GM19023 (cell line): ENCODE results near the gene GNB5.
"Not testable (repeated sequence)": the region's sequence is repeated elsewhere in the genome, so short reads cannot be mapped to it uniquely, and the experiment has no call there.

Source experiments
- ATAC-seq: cut with Tn5 transposase; IDR thresholded peaks from one replicate; pipeline ENCODE4 v1.9.1; 2021; ENCODE audit warnings: mild to moderate bottlenecking, moderate library complexity; ENCODE audit not compliant: unreplicated experiment

GNB5 gene

DNA sequence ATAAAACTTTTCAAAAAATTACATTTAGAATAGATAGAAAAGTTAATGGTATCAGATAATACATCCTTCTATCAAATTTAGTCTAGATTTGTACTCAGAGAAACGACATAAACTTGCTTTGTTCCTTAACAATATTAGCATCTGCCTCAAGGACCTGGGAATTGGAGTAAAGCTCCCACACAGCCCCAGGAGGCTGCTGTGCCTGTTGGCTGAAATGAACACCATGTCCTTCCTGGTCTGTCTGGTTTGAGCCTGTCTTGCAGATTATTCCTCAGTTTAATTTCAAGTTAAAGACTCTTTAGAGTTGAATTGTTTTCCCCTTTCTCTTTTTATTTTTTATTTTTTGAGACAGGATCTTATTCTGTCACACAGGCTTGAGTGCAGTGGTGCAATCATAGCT, 19.4 kb downstream of the GNB5 start:
- ATAC-seq, result no peak

DNA sequence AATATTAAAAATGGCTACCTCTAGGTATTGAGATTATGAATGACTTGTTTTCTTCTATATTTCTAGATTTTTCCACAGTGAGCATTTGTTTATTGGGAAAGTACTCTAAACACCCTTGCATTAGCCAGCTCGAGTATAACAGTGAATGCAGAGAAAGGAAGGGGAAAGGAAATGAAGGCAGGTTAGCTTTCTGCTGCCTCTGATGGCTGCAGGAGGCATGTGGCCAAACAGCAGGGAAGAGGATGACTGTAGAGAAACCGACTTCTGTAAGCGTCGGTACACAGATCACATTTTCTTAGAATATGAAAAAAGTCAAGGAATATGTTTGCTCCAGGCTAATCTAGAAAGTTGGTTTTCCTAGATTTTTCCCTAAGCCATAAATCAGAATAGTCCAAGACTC, 19.8 kb downstream of the GNB5 start:
- ATAC-seq, result no peak

DNA sequence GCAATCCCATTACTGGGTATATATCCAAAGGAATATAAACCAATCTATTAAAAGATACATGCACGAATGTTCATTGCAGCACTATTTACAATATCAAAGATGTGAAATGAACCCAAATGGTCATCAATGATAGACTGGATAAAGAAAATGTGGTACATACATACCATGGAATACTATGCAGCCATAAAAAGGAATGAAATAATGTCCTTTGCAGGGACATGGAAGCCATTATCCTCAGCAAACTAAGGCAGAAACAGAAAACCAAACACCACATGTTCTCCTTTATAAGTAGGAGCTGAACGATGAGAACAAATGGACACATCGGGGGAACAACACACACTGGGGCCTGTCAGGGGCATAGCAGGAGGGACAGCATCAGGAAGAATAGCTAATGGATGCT, 21.0 kb downstream of the GNB5 start:
- not testable (repeated sequence) for ATAC-seq

DNA sequence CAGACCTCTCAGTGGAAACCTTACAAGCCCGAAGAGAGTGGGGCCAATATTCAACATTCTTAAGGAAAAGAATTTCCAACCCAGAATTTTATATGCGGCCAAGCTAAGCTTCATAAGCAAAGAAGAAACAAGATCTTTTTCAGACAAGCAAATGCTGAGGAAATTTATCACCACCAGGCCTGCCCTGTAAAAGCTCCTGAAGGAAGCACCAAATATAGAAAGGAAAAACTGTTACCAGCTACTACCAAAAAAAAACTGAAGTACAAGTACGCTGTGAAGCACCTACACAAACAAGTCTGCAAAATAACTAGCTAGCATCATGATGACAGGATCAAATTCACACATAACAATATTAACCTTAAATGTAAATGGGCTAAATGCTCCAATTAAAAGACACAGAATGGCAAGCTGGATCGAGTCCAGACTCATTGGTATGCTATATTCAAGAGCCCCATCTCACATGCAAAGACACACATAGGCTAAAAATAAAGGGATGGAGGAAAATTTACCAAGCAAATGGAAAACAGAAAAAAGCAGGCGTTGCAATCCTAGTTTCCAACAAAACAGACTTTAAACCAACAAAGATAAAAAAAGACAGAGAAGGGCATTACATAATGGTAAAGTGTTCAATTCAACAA, 25.6 kb downstream of the GNB5 start:
- not testable (repeated sequence) for ATAC-seq

DNA sequence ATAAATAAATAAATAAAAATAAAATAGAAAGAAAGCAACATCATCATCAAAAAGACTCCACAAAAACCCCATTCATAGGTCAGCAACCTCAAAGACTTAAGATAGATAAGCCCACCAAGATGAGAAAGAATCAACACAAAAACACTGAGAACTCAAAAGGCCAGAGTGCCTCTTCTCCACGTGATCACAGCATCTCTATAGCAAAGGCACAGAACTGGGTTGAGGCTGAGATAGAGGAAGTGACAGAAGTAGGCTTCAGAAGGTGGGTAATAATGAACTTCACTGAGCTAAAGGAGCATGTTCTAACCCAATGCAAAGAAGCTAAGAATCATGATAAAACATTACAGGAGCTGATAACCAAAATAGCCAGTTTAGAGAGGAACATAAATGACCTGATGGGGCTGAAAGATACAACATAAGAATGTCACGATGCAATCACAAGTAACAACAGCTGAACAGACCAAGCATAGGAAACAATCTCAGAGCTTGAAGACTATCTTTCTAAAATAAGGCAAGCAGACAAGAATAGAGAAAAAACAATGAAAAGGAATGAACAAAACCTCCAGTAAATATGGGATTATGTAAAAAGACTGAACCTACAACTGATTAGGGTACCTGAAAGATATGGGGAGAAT, 26.4 kb downstream of the GNB5 start:
- ATAC-seq, result no peak

DNA sequence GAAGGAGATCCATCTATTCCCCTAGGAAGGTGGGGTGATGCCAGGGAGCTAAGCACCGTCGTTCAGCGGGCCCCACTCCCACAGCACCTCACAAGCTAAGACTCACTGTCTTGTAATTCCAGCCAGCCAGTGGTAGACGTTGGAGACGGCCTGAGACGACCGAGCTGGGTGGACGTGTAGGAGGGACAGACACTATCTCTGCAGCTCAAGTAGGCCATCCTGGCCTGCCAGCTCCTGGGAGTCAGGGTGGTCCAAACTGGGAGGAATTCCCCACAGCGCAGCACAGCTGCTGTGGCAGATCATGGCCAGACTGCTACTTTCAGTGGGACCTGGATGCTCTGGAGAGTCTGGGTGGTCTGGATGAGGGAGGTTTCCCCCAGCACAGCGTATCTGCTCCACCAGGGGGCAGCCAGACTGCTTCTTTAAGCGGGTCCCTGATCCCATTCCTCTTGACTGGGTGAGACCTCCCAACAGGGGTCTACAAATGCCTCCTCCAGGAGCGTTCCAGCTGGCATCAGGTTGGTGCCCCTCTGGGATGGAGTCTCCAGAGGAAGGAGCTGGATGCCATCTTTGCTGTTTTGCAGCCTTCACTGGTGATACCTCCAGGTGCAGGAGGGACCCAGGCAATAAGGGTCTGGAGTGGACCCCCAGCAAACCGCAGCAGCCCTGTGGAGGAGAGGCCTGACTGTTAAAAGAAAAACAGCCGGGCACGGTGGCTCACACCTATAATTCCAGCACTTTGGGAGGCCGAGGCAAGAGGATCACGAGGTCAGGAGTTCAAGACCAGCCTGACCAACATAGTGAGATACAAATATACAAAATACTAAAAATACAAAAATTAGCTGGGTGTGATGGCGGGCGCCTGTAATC, 27.6 kb downstream of the GNB5 start:
- no peak for ATAC-seq

DNA sequence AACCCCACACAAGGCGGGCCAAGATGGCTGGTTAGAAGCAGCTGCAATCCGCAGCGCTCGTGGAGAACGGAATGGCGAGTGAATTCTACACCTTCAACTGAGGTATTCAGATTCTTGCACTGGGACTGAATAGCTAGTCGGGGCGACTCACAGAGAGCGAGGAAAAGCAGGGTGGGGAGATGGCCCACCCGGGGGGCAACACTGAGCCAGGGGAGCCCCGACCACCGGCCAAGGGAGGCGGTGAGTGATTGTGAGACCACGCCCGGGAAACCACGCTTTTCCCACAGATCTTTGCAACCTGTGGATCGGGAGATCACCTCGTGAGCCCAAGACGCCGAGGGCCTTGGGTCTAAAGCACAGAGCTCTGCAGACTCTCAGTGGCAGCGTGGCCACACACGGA, 28.3 kb downstream of the GNB5 start:
- ATAC-seq, result no peak

DNA sequence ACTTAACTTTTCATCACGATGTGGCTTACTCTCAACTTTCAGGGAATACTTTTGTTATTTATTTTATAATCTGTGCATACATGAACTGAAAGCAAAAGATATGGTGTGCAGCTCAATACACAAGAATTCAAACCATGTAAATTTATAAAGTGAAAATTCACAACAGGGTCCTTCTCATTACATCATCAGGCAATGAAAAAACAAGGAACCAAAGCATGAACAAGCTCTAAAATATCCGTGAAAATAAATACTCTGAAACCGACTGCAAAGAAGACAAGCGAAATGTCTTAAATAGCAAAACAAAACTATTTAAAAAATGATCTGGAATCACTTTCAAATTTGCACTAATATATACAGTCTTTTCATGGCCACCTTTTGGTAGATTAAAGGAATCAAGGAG, 28.9 kb downstream of the GNB5 start:
- no peak for ATAC-seq

DNA sequence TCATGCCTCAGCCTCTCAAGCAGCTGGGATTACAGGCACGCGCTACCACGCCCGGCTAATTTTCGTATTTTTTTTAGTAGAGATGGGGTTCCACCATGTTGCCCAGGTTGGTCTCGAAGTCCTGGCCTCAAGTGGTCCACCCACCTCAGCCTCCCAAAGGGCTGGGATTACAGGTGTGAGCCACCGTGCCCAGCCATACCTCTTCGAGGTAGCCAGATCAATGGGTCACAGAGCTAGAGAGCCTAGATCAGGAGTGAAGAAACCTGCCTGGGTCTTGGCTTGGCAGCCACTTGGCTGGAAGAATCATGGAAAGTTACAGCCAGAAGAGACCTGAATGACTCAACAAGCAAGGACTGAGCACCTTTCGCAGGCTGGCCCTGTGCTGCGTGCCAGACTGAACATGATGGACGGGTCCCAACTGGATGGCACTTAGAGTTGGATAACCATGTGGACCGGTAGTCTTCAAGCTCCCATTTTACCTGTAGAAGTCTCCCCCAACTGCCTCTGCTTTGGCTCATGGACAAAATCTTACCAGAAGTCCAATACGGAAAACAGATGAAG, 29.7 kb downstream of the GNB5 start:
- ATAC-seq, result no peak

DNA sequence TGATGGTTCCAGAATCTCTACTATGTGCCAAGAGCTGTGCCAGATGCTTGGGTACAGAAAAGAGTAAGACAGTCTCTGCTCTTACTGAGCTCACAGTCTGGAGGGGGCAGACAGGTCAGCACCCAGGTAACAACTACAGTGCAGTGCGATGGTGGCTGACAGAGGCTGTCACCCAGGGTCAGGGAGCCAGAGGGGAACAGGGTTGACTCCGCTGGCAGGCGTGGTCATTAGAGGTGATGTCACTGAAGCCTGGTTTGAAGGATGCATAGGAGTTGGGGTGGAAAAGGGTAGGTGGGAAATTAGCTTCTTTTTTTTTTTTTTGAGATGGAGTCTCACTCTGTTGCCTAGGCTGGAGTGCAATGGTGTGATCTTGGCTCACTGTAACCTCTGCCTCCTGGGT, 31.5 kb downstream of the GNB5 start:
- ATAC-seq, result no peak

DNA sequence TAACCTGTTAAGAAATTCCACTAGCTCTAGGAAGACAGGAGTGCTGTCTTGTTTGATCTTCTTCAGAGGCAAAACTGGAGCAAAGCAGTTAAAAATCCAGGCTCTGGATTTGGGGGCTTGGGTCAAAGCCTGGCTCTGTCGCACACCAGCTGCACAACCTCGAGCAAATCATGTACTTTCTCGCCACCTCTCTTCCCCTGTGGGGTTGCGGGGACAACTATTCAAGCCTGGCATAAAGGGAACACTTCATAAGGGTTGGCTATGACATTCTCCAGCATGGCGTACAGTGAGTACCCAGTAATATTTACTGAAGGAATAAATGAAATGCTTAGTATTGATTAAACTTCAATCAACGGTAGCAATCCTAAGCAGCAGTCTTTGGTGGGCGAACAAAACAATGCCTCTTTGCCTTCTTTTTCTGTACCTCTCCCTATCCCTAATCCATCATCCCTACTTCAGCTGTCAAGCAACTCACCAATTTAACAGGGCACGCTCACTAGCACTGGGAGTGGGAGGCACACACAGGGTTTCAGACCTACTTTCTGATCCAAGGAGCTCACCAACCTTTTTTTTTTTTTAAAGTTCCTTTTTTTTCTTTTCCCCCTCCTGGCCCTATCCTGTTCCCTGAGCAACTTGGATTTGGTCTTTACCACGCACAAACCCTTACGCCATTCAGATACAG, 33.0 kb downstream of the GNB5 start:
- ATAC-seq, result no peak

DNA sequence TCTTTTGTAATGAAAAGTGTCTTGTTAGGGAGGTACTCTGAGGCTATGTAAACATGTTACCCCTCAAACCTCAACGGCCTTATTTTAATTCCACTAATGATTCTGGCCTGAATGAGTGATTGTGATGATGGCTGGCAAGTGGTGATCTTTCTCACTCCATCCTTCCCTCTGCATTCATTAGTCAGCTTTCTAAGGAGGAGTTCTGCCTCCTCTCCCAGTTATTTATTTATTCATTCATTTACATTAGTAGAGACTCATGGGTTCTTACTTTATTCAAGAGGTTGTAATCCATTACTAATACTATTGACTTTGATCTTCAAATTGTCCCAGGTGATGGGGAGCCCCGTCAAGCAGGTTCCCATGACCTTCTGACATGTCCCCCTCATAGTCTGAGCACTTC, 35.3 kb downstream of the GNB5 start:
- no peak for ATAC-seq

DNA sequence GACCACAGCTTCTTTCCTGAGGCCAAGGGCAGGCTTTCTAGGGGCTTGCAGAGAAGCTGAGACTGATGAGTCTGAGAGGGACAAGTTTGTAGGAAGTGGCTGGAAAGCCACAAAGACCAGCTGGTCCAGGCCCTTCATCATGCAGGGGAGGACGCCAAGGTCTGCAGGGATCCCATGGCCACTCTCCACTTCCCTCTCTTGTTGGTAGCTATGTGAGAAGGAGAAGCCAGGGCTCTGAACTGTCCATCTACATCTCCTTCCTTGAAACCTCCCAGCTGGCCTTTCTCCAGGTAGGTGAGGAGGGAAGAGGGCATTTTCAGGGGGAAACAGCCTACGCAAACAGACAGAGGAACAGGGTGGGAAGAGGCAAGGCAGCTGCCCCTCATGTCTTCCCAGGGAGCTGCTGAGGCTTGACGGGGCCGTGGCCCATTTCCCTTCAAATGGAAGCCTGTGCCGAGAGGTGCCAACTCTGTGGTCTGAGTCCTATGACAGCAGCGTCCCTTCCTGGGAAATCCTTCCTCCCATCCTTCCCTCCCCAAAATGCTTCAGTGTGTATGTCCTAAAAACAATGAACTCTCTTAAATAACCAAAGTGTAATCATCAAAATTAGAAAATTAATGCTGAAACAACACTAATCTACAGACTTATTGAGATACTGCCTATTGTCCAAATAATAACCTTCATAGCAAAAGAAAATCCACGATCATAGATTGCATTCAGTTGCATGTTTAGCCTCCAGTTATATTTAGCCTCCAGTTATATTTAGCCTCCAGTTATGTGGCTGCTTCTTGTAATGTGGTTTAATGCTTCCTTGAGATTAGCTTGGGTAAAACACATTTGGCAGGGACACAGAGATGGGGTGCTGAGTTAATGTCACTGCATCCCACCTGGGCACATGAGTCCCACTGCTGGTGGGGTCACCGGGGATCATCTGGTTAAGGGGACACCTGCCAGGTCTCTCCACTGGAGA, 36.0 kb downstream of the GNB5 start:
- ATAC-seq, result no peak

DNA sequence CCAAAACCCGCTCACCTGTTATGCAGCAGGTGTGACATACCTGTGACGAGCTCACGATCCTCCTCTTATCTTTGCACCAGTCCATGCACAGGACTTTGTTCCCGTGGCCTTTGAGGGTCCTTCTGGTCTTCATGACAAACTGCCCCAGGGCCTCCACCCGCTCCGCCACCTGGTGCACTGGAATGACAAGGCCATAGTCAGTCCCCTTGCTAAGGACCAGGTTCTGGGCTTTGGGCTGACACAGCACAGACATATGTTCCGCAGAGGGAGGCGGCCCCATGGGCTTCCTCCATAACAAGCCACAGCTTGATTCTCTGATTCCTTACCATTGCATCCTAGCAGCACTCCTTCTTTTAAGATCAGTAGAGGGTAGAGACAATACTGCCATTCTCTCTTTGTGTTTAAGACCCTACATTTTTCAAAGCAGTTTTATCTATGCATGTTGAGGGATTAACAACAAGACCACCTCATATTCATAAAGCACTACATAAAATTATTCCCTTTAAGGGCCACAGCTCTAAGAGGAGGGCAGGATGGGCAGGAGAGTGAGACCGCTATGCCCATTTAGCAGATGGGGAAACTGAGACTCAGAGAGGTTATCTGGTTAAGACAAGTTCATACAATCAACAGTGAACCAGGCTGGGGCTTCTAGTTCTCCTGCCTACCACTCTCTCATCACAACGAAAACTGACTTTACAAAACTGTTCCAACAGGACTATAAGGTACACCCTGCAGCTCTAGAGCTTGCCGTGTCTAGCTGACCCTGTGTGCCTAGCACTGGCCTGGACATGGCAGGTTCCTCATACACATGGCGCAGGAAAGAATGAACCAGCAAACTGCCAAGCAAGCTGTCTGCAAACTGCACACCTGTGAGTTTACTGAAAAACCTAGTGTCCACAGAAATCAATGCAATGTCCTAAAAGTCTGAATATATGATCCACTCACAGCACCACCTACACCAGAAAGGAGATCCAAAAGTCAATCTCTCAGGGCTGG, 37.0 kb downstream of the GNB5 start:
- no peak for ATAC-seq

DNA sequence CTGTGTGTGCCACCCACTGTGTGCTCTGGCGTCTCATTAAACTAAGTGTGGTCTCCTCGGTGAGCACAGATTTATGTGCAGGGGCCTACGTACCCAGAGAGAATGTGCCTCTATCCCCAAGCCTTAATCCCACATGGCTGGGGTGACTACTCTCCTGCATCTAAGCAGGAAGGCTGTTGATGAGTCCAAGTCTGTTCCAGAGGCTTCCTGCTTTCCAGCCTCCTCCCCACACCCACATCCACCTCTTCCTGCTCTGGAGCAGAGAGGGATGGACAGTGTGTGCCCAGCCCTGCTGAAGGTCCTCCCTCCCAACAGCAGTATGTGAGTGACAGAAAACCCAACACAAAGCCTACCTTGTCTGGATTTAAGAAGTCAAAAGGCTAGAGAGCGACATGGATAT, 39.8 kb downstream of the GNB5 start:
- no peak for ATAC-seq

DNA sequence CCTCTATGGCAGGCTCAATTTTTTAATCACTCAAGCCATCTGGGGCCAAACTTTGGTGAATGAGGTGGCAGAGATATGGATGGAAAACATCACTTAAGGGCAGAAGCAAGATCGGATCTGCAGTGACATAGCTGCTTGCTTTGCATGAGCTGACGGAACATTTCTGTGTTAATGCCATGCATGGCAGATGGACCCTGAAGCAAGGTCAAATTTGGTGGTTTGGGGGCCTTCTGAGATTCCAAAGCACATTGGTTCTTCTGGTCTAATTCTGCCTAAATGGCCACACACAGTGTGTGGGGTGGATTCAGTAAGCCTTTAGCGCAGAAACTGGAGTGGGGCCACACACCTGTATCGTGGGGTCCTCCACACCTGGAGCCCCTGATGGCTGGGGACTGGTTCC, 40.3 kb downstream of the GNB5 start:
- no peak for ATAC-seq

DNA sequence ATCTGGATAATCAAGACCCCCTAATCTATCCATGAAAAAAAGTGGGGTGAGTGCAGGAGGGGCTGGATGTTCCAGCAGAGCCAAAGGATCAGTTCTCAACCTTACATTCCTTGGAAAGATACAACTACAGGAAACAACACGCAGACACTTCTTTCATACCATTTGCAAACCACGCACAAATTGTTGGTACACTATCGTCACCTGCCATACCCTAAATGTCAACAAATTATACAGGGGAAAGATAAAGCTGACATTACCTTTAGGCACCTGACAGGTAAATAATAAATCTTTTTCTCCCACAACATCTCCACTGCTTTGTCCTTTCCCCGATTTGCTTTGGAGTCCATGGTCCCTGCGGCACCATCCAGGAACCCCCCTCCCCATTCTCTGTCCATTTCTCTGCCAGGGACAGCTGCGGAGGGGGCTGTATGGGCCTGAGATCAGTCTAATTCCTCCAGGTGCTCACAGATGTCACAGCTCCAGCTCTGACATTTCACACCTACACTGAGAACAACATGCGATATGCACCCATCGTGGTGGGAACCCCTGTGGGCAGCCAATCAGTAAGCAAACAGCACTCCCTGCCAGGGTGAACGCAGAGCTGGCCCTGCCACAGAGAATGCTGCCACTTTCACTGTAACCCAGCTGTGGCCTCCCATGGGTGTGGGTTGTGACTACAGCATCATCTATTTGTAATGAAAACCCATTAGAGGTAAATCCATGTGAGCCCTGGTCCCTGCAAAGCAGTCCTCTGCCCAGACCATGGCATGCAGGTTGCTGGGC, 41.0 kb downstream of the GNB5 start:
- ATAC-seq, result no peak

DNA sequence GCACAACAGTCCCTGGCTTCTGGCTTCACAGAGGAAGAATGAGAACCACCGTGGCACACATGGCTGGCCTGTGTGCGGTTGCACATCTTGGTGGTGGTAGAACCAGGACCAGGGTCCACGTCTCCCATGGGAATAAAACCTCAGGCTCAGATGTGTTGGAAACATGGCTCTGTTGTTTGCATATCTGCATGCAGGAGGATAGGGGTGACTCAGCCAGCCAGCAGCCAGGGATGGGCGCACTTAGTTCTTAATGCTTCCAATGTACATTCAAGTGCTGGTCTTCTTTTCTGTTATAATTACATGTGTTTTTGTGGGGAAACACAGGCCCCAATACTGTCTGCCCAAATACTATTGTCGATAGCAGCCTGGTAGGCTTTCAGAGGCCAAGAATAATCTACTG, 42.8 kb downstream of the GNB5 start:
- no peak for ATAC-seq
